Activated CD4-positive, alpha-beta T cell treated with anti-CD3 and anti-CD28 coated beads, Interleukin-2, amount 10 ng/mL, durations not matched to agents 7 days and 5 days (primary cell): ENCODE data around the gene PCDHA7. TPM values are rescaled to one million over a fixed set of nuclear protein-coding genes. Genes with fewer than 3 reads are reported as not detected.
"Not testable (repeated sequence)": the region's sequence is repeated elsewhere in the genome, so short reads cannot be mapped to it uniquely, and the experiment has no call there.

Experiments used
- CTCF ChIA-PET: fragments of 350-600 bp; sonication (Branson Sonifier 250); formaldehyde crosslinking; loops from one replicate; lab custom pipeline; 2021; ENCODE audit warnings: antibody characterized with exemption; lab: Charles Lee
- POLR2A ChIA-PET: fragments of 350-600 bp; sonication (Branson Sonifier 250); formaldehyde crosslinking; loops from one replicate; lab custom pipeline; 2021; ENCODE audit warnings: antibody characterized with exemption; lab: Charles Lee
- DNase-seq: peaks from one replicate; pipeline ENCODE4 v3.0.0-alpha.2; 2020
- H3K27ac Mint-ChIP-seq: one replicate; pipeline ENCODE4 v1.8.0; 2021; ENCODE audit warnings: mild to moderate bottlenecking, moderate library complexity, mixed read lengths
- H3K27me3 Mint-ChIP-seq: one replicate; pipeline ENCODE4 v1.8.0; 2021; ENCODE audit warnings: mixed read lengths
- H3K36me3 Mint-ChIP-seq: one replicate; pipeline ENCODE4 v1.8.0; 2021; ENCODE audit warnings: low read depth, mixed read lengths
- H3K4me1 Mint-ChIP-seq: one replicate; pipeline ENCODE4 v1.8.0; 2021; ENCODE audit warnings: mixed read lengths
- H3K4me3 Mint-ChIP-seq: one replicate; pipeline ENCODE4 v1.8.0; 2021; ENCODE audit warnings: mild to moderate bottlenecking, moderate library complexity, mixed read lengths
- H3K9me3 Mint-ChIP-seq: one replicate; pipeline ENCODE4 v1.8.0; 2021; ENCODE audit warnings: mixed read lengths
- total RNA-seq, 2 experiments: library from RNA; stranded (reverse); gene quantifications; one replicate each; pipeline ENCODE4 v1.2.3, GENCODE V29; 2021

Gene PCDHA7
- total RNA-seq, 2 experiments from 2014 or later = not detected

DNA sequence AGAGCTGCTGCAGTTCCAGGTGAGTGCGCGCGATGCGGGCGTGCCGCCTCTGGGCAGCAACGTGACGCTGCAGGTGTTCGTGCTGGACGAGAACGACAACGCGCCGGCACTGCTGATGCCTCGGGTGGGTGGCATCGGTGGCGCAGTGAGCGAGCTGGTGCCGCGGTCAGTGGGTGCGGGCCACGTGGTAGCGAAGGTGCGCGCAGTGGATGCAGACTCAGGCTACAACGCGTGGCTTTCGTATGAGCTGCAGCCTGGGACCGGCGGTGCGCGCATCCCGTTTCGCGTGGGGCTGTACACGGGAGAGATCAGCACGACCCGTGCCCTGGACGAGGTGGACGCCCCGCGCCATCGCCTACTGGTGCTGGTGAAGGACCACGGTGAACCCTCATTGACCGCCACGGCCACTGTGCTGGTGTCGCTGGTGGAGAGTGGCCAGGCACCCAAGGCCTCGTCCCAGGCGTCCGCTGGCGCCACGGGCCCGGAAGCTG, 31.2 kb upstream of the PCDHA7 start:
- no peak overlapping the region for H3K4me3 Mint-ChIP-seq
- H3K27ac Mint-ChIP-seq = no peak overlapping the region
- H3K4me1 Mint-ChIP-seq = no peaks in the 10 kb centered on the region
- ChIA-PET CTCF (no interaction called here), POLR2A (no interaction called here)
- DNase-seq = no peak
- H3K9me3 Mint-ChIP-seq = peaks cover 27% of the 10 kb centered on the region
- no peaks in the 10 kb centered on the region for H3K36me3 Mint-ChIP-seq
- peaks cover 3% of the 10 kb centered on the region for H3K27me3 Mint-ChIP-seq

DNA sequence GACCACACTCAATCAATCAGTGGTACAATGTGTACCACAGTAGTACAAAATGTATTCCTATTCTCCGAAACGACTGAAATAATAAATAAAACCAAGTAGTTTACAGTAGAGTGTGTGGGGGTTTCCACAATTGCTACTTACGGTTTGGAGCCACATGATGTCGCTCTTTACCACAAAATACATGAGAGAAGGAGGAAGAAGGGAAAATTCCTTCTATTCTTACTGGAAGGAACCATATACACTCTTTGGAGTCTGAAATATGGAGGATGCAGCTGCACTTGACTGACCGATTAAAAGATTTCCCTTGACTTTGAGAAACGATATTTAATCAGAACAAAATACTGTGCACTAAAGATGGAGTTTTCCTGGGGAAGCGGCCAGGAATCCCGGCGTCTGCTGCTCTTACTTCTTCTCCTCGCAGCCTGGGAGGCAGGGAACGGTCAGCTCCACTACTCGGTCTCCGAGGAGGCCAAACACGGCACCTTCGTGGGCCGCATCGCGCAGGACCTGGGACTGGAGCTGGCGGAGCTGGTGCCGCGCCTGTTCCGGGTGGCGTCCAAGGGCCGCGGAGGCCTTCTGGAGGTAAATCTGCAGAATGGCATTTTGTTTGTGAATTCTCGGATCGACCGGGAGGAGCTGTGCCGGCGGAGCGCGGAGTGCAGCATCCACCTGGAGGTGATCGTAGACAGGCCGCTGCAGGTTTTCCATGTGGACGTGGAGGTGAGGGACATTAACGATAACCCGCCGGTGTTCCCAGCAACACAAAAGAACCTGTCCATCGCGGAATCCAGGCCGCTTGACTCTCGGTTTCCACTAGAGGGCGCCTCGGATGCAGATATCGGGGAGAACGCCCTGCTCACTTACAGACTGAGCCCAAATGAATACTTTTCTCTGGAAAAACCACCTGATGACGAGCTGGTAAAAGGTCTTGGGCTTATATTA, 27.0 kb upstream of the PCDHA7 start, which contains the start of gene PCDHA4:
Gene PCDHA4, plus strand, starts transcription at position 235 of the 942 bp plus-strand sequence.
- ChIA-PET CTCF (interaction anchor here (1.0 to 2.6 kb wide), 2 partner anchors 12 to 14 kb away, joined by 3 to 7 read pairs; partner anchors contain the start of gene PCDHA5), POLR2A (no interaction called here)
- no peaks in the 10 kb centered on the region for H3K36me3 Mint-ChIP-seq

DNA sequence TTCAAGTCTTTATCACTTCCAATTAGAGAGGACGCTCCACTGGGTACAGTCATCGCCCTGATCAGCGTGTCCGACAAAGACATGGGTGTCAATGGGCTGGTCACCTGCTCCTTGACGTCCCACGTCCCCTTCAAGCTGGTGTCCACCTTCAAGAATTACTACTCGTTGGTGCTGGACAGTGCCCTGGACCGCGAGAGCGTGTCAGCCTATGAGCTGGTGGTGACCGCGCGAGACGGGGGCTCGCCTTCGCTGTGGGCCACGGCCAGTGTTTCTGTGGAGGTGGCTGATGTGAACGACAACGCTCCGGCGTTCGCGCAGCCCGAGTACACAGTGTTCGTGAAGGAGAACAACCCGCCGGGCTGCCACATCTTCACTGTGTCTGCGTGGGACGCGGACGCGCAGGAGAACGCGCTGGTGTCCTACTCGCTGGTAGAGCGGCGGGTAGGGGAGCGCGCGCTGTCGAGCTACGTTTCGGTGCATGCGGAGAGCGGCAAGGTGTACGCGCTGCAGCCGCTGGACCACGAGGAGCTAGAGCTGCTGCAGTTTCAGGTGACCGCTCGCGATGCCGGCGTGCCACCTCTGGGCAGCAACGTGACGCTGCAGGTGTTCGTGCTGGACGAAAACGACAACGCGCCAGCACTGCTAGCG, 25.7 kb upstream of the PCDHA7 start:
- not testable (repeated sequence) for H3K36me3 Mint-ChIP-seq
- CTCF ChIA-PET = interaction anchor here (2.6 kb wide), 1 partner anchor 12 kb away, joined by 7 read pairs; the partner anchor contains the start of gene PCDHA5

More for the DNA sequence above, 27.0 kb upstream of the PCDHA7 start, which contains the start of gene PCDHA4:
- Mint-ChIP-seq H3K4me3 (no peak within 1 kb of the TSS), H3K4me1 (no peaks in the 10 kb centered on the region), H3K9me3 (peaks cover 25% of the 10 kb centered on the region), H3K27ac (no peak within 1 kb of the TSS), H3K27me3 (peaks cover 2% of the 10 kb centered on the region)
- DNase-seq = peak; percentile 20

DNA sequence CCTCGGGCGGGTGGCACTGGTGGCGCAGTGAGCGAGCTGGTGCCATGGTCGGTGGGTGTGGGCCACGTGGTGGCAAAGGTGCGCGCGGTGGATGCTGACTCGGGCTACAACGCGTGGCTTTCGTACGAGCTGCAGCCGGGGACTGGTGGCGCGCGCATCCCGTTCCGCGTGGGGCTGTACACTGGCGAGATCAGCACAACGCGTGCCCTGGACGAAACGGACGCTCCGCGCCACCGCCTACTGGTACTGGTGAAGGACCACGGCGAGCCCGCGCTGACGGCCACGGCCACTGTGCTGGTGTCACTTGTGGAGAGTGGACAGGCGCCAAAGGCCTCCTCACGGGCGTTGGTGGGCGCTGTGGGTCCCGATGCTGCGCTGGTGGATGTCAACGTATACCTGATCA, 25.2 kb upstream of the PCDHA7 start:
- Mint-ChIP-seq H3K4me1 (no peaks in the 10 kb centered on the region), H3K9me3 (peaks cover 23% of the 10 kb centered on the region), H3K27me3 (peaks cover 2% of the 10 kb centered on the region), H3K4me3 (no peak overlapping the region), H3K27ac (no peak overlapping the region), H3K36me3 (no peaks in the 10 kb centered on the region)
- POLR2A ChIA-PET = no interaction called here
- CTCF ChIA-PET = interaction anchor here (2.6 kb wide), 1 partner anchor 12 kb away, joined by 7 read pairs; the partner anchor contains the start of gene PCDHA5
- DNase-seq = no peak

More for the DNA sequence above, 25.7 kb upstream of the PCDHA7 start:
- H3K4me3 Mint-ChIP-seq, H3K27me3 Mint-ChIP-seq, H3K4me1 Mint-ChIP-seq, DNase-seq, H3K27ac Mint-ChIP-seq, POLR2A ChIA-PET: not testable (repeated sequence)
- H3K9me3 Mint-ChIP-seq = peaks cover 27% of the 10 kb centered on the region

DNA sequence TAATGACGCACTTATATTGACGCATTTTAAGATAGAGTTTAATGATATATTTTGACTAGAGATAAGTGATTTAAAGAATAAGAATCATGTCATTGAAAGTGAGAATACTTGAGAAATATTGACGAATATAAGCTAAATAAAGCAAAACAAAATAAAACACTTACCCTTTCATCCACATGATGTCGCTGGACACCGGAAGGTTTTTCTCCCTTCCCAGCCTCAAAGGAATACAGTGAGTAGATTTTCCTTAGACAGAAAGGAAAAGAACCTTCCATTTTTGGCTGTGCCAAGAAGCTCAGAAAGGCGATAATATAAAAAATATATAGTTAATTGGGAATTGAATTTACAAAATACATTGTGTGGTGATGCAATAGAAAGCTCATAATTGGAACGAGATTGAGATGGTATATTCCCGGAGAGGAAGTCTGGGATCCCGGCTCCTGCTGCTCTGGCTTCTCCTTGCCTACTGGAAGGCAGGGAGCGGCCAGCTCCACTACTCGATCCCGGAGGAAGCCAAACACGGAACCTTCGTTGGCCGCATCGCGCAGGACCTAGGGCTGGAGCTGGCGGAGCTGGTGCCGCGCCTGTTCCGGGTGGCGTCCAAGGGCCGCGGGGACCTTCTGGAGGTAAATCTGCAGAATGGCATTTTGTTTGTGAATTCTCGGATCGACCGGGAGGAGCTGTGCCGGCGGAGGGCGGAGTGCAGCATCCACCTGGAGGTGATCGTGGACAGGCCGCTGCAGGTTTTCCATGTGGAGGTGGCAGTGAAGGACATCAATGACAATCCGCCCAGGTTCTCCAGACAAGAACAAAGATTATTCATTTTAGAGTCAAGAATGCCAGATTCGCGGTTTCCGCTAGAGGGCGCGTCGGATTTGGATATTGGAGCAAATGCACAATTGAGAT, 12.4 kb upstream of the PCDHA7 start, which contains the start of gene PCDHA5:
Gene PCDHA5, plus strand, starts transcription at position 239 of the 906 bp plus-strand sequence.
- POLR2A ChIA-PET = no interaction called here
- CTCF ChIA-PET = interaction anchor here (2.2 kb wide), 1 partner anchor 14 kb away, joined by 7 read pairs; the partner anchor contains the start of gene PCDHA4
- DNase-seq = peak; percentile 24

DNA sequence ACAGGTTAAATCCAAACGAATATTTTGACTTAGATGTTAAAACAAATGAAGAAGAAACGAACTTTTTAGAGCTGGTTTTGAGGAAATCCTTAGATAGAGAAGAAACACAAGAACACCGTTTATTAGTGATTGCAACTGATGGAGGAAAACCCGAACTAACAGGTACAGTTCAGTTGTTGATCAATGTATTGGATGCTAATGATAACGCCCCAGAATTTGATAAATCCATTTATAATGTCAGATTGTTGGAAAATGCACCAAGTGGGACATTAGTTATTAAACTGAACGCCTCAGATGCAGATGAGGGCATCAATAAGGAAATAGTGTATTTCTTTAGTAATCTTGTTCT, 11.8 kb upstream of the PCDHA7 start:
- Mint-ChIP-seq H3K9me3 (peaks cover 13% of the 10 kb centered on the region), H3K4me1 (no peaks in the 10 kb centered on the region), H3K27ac (no peak overlapping the region), H3K36me3 (no peaks in the 10 kb centered on the region), H3K27me3 (peaks cover 2% of the 10 kb centered on the region), H3K4me3 (no peak overlapping the region)
- DNase-seq = no peak
- POLR2A ChIA-PET = no interaction called here
- CTCF ChIA-PET = no interaction called here

More for the DNA sequence above, 12.4 kb upstream of the PCDHA7 start, which contains the start of gene PCDHA5:
- H3K9me3 Mint-ChIP-seq = peaks cover 8% of the 10 kb centered on the region
- H3K27me3 Mint-ChIP-seq = no peaks in the 10 kb centered on the region
- H3K4me3 Mint-ChIP-seq = no peak within 1 kb of the TSS
- H3K36me3 Mint-ChIP-seq = no peaks in the 10 kb centered on the region
- no peaks in the 10 kb centered on the region for H3K4me1 Mint-ChIP-seq
- H3K27ac Mint-ChIP-seq = no peak within 1 kb of the TSS

DNA sequence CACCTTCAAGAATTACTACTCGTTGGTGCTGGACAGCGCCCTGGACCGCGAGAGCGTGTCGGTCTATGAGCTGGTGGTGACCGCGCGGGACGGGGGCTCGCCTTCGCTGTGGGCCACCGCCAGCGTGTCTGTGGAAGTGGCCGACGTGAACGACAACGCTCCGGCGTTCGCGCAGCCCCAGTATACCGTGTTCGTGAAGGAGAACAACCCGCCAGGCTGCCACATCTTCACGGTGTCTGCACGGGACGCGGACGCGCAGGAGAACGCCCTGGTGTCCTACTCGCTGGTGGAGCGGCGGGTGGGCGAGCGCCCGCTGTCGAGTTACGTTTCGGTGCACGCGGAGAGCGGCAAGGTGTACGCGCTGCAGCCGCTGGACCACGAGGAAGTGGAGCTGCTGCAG, 11.1 kb upstream of the PCDHA7 start:
- DNase-seq, H3K4me3 Mint-ChIP-seq, CTCF ChIA-PET, H3K4me1 Mint-ChIP-seq, H3K27me3 Mint-ChIP-seq, POLR2A ChIA-PET, H3K36me3 Mint-ChIP-seq, H3K27ac Mint-ChIP-seq: not testable (repeated sequence)
- peaks cover 13% of the 10 kb centered on the region for H3K9me3 Mint-ChIP-seq

DNA sequence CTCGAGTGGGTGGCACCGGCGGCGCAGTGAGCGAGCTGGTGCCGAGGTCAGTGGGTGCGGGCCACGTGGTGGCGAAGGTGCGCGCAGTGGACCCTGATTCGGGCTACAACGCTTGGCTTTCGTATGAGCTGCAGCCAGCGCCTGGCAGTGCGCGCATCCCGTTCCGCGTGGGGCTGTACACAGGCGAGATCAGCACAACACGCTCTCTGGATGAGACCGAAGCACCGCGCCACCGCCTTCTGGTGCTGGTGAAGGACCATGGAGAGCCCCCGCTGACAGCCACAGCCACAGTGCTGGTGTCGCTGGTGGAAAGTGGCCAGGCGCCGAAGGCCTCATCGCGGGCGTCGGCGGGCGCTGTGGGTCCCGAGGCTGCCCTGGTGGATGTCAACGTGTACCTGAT, 10.6 kb upstream of the PCDHA7 start:
- peaks cover 15% of the 10 kb centered on the region for H3K9me3 Mint-ChIP-seq
- H3K4me3 Mint-ChIP-seq = no peak overlapping the region
- H3K36me3 Mint-ChIP-seq = no peaks in the 10 kb centered on the region
- DNase-seq = no peak
- H3K4me1 Mint-ChIP-seq = no peaks in the 10 kb centered on the region
- peaks cover 2% of the 10 kb centered on the region for H3K27me3 Mint-ChIP-seq
- ChIA-PET POLR2A (no interaction called here), CTCF (no interaction called here)
- H3K27ac Mint-ChIP-seq = no peak overlapping the region

DNA sequence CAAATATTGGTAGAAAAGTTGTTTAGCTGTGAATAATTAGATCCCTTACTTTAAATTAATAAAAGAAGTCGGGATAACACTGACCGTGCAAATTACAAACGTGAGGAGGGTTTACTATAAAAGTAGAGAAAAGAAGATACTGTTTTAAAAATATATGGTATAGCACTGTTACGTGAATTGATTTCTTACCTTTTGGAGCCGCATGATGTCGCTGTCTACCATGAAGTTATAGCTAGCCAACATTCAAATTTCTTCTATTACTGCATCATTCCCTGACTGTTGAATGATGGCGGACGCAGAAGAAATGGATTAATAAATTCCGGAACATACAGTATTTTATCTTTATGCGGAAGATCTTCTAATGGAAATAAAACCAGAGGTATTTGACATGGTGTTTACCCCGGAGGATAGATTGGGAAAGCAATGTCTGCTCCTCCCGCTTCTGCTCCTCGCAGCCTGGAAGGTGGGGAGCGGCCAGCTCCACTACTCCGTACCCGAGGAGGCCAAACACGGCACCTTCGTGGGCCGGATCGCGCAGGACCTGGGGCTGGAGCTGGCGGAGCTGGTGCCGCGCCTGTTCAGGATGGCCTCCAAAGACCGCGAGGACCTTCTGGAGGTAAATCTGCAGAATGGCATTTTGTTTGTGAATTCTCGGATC, 6.2 kb upstream of the PCDHA7 start, which contains the start of gene PCDHA6:
Gene PCDHA6, plus strand, starts transcription at position 257 of the 658 bp plus-strand sequence. Its CDS starts 132 bp downstream, at position 389.
- CTCF ChIA-PET = interaction anchor here (1.5 kb wide), 1 partner anchor 14 kb away, joined by 4 read pairs; no protein-coding TSS in a partner anchor

DNA sequence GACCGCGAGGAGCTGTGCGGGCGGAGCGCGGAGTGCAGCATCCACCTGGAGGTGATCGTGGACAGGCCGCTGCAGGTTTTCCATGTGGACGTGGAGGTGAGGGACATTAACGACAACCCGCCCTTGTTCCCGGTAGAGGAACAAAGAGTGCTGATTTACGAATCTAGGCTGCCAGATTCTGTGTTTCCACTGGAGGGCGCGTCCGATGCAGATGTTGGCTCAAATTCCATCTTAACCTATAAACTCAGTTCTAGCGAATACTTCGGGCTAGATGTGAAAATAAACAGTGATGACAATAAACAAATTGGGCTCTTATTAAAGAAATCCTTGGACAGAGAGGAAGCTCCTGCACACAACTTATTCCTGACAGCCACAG, 5.7 kb upstream of the PCDHA7 start:
- H3K9me3 Mint-ChIP-seq = peaks cover 14% of the 10 kb centered on the region

More for the DNA sequence above, 6.2 kb upstream of the PCDHA7 start, which contains the start of gene PCDHA6:
- Mint-ChIP-seq H3K9me3 (peaks cover 15% of the 10 kb centered on the region), H3K27ac (no peak within 1 kb of the TSS), H3K4me1 (no peaks in the 10 kb centered on the region), H3K4me3 (no peak within 1 kb of the TSS), H3K27me3 (peaks cover 2% of the 10 kb centered on the region), H3K36me3 (no peaks in the 10 kb centered on the region)
- POLR2A ChIA-PET = no interaction called here
- no peak for DNase-seq

More for the DNA sequence above, 5.7 kb upstream of the PCDHA7 start:
- Mint-ChIP-seq H3K36me3 (no peaks in the 10 kb centered on the region), H3K27me3 (peaks cover 2% of the 10 kb centered on the region), H3K4me1 (no peaks in the 10 kb centered on the region), H3K27ac (no peak overlapping the region), H3K4me3 (no peak overlapping the region)
- DNase-seq = no peak
- ChIA-PET CTCF (interaction anchor here (1.5 kb wide), 1 partner anchor 13 kb away, joined by 4 read pairs; no protein-coding TSS in a partner anchor), POLR2A (no interaction called here)
